SKM-1 treated with dmso at 0.1 percent for 144 hours (cell line): Measurements from ENCODE around the gene CKS1B.

Source experiments
- DNase-seq: peaks from one replicate; lab custom pipeline; 2025; ENCODE audit not compliant: unreplicated experiment; lab: John Stamatoyannopoulos, UW

CKS1B gene

GRCh38 chr1:155000726-155001424, 26.4 kb downstream of the CKS1B start:
- DNase-seq = peak; percentile 90

GRCh38 chr1:155001425-155001674, 26.9 kb downstream of the CKS1B start:
- peak; percentile 77 for DNase-seq

DNA sequence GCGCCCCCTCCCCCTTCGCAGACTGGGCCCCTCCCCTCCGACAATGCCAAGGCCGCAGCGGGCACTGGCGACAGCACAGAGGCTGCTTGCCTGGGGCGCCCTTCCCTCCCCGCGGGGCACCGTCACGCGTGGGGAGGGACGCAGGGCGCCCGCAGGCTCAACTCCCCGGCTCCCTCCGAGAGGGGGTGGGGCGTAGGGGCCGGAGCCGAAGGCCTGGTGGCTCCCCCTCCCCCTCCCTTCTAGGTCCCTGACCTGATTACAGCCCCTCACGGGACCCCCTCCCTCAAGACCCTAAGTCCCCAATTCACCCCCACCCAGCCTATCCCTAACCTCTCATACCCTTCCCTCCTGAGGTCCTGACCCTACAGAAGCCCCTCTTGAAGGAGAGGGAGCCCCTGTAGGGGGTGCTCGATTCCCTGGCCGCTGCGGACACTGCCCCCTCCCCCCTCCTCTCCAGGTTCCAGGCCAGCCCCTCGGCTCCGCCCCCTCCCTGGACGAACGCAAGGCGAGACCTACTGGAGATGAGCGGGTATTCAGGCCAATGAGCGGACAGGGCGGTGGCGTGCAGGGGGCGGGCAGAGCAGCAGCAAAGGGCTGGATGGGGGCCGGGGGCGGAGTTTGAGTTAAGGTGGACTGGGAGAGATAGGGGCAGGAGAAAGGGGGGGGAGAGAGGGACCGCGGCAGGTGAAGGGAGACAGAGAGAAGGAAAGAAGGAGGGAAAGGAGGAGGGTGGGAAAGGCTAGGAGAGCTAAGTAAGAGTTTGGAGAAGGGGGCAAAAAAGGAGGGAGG, 27.4 kb downstream of the CKS1B start:
- DNase-seq = peak; percentile 100

- DNase-seq = peak; percentile 98
Measured at GRCh38 chr1:155002464-155003226, 28.2 kb downstream of the CKS1B start, which contains the start of gene ZBTB7B. ZBTB7B (plus strand) TSS chr1:155002802; CDS start chr1:155014661, 11,859 bp downstream.

DNA sequence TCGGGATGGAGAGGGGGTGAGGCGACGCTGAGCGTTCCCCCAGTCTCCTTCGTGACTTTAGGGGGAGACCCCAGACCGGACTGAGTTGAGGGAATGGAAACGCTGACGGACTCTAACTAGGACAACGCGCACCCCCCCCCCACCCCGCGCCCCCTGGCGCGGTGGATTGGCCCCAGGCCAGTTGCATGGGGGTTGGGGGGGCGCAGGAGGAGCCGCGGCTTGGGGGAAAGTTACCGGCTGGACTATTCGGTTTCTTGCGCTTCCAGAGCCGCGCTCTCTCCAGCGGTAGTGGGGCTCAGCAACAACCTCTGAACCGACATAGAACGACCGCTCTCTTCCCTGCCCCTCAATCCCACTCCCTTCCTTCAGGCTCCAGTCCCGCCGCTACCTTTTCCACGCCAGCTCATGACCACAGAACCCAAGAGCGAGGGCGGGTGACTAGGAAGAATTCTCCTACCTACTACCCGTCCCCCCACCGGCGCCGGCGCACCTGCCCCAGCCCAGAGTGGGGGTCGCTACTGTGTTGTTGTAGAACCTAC, 28.8 kb downstream of the CKS1B start:
- no peak for DNase-seq

DNA sequence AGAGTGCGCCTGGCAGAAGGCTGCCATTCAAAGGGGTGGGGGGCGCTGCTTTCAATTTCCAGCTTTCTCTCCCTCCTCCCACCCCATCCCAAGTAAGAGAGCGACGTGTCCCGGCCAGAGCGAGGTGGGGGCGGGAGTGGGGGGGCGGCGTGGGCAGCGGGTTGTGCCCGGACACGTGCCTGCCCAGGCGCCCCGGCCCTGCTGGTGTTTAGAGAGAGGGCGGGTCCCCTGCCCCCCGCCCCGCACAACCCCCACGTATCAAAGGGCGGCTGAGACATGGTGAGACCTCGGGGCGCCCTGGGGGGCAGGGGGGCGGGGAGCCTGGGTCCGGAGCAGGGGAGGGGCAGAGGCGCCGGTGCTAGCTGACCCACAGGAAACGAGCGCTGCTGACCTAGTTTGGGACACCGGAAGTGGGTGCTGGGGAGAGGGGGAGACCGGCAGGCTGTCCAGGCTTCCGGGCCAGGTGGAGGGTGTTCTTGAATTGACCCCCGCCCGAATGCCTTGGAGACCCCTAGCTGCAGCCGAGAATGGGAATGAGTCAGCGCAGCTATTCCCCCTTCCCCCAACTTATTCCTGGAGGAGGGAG, 29.4 kb downstream of the CKS1B start:
- no peak for DNase-seq

GRCh38 chr1:155004352-155005075, 30.0 kb downstream of the CKS1B start:
- no peak for DNase-seq

DNA sequence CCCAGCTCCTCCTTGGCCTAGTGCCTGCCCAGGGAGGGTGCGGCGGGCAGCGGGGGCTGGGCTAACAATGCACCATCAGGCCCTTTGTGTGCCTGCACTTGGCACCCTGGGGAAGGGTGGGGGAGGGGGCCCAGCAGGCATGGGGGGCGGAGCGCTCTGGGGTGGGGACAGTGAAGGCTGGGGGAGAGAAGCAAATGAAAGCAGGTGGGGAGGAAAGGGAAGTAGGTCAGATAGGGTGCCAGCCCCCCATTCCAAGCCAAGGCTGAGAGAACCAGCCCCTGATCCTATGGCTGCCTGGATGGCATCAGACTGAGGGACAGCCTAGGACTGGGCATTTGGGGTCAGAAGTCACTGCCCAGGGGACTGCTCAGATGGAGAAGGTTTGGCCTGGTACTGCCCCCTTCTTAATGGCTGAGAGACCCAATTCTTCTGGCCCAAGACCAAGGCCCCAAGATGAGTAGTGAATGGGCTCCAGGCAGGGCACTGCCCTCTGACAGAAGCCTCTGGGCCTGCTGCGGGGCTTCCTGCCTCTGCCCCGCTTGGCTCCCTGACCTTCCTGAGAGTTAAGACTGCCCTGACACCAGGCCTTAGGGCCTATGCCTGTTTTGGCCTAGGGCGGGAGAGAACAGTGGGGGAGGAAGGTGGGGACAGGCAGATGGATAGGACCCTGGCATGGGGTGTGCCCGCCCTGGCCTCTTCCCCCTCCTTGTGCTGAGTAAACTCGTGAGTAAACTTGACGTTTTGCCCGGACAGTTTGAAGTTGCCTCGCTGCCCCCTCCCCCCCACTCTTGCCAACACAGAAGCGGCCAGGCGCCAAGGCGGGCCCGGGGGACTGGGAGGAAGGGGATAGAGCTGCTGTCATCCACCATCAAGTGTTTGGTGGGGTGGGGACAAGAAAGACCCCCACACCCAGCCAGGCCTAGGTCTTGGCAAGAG, 30.9 kb downstream of the CKS1B start:
- DNase-seq = no peak

DNA sequence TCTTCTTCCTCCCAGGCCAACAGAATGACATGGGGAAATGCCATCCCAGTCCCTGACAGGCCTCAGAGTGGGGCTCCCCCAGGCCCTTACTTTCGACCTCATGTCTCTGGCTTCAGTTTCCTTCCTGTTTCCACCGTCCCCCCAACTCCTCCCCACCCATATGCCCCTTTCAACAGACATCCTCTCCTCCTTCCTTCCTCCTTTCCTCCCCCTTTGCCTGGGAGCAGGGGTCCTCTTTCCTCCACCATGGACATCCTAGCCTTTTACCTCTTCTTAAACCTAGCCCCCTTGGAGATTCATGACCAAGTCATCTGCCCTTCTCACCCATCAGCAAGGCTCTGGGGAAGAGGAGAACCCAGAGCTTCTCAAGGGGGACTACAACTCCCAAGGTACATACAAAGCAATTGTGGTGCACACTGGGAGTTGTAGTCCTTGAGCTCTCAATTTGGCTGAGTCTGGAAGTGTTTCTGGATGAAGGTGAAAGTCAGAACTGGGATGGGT, 32.2 kb downstream of the CKS1B start:
- peak; percentile 90 for DNase-seq

- DNase-seq = no peak
Measured at GRCh38 chr1:155007251-155007828, 32.9 kb downstream of the CKS1B start.

GRCh38 chr1:155008015-155008941, 33.8 kb downstream of the CKS1B start:
- DNase-seq = peak; percentile 21

DNA sequence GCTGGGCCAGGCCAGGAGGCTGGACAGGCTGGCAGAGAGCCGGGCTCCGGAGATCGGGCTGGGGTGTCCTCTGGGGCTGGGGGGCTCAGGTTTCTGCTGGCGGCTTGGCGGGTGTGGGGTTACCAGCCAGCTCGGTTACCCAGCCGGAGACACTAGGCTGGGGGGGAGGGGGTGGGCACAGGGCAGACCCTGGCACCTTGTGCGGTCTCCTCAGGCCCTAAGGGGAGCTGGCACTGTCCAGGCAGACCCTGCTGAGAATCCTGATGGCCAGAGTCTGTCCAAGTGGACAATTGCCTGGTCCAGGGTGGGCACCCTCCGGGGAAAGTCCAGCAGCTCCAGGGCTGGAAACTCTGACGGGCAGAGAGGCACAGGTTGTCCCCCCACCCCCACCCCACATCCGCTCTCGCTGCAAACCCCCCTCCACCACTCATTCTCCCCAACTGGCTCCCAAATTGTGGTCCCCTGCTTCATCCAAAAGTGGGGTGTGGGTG, 34.8 kb downstream of the CKS1B start:
- DNase-seq = no peak

GRCh38 chr1:155009742-155010141, 35.3 kb downstream of the CKS1B start:
- no peak for DNase-seq

DNA sequence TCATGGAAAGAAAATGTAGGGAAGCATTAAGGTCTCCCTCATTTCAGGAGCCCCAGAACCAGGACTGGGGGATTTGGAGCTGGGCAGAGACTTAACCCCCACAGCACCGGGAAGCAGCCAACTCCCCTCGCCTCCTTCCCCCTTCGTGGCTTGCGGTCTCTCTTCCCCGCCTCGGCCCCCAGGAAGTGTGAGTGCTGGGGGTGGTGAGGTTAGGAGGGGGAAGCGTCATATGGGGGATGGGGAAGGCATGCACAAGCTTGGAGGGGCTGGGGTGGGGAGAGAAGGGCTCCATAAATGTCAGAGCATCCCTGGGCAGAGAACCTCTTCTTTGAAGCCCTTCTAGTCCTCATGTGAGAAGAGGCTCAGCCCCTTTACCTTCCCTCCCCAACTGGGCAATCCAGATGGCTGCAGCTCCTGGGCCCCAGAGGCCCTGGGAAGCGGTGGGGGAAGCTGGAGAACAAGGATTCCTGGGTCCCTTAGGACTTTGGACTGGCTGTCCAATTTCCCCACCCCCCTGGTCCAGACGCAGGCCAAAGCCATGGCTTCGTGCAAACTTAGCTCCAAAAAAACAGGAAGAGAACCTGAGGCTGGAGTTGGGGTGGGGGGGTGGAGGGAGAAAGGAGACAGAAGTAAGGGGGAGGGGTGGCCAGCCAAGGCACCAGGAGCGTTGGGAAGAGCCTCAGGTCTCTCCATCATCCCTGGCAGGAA, 35.9 kb downstream of the CKS1B start:
- peak; percentile 73 for DNase-seq

- DNase-seq = no peak
Measured at GRCh38 chr1:155011004-155011416, 36.5 kb downstream of the CKS1B start.

- no peak for DNase-seq
Measured at GRCh38 chr1:155011437-155012025, 37.0 kb downstream of the CKS1B start.
